ENCODE measurements around the gene TRAPPC2L. TPM values are rescaled to one million over a fixed set of nuclear protein-coding genes. Genes with fewer than 3 reads are reported as not detected.

Gene TRAPPC2L
- total RNA-seq, 5 donors from 2014 or later (not counting 1 experiment from before 2014, with no cell fraction given) = 45.6 to 61.1 (median 57.5) TPM

DNA sequence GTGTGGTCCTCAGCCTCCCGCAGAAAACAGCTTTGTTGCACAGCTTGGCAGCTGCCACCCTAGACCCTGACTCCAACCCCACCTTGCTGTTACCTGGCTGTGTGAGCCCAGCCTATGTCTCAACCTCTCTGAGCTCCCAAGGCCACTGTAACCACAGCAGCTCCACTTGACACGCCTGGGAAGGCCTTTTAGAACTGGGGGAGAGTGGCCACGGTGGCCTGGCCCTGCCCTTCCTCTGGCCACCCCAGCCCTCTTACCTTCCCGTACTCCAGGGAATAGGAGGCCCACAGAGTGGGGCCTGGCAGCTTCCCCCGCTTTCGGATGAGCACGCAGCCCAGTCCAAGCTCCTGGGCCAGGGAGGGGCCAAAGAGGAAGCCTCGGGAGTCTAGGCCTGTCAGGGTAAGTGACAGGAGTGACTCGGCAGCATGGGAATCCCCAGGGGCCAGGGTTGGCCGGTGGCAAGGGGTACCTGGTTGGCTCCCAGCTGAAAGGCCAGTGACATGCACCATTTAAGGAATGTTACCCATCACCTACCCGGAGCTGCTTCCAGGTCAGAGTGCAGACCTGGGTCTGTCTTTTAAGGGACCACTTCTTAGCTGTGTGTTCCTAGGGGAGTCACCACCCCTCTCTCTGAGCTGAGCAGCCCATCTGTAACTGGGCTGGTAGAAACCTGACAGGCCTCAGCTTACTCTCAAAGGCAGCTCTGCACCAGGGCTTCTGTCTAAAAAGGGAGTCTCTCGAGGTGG is 46.6 kb upstream of the TRAPPC2L start:
- Mint-ChIP-seq H3K4me3 (peak overlapping the region; percentile 86 to 92 (median 90)), H3K4me1 (peaks cover 12 to 25% (median 13%) of the 10 kb centered on the region in 3 donors), H3K27me3 (no peaks in the 10 kb centered on the region), H3K27ac (peak overlapping the region; percentile 76 to 77), H3K36me3 (no peaks in the 10 kb centered on the region), H3K9me3 (no peaks in the 10 kb centered on the region)
- ATAC-seq (replicated peaks in 1 of 4) = no peak
- Histone ChIP-seq H3K27me3 (replicated peaks in 1 of 2; ENCODE audit: control insufficient read depth in 2 of 2, extremely low read depth in 1 of 2, insufficient read depth in 2 of 2, low read length in 1 of 2) (no peaks in the 10 kb centered on the region), H3K27ac (ENCODE audit: low read length) (peak overlapping the region; percentile 58), H3K9me3 (no peaks in the 10 kb centered on the region), H3K36me3 (ENCODE audit: control insufficient read depth in 2 of 2, extremely low read depth in 1 of 2, insufficient read depth in 1 of 2, low read length in 1 of 2) (peaks cover 8 to 14% of the 10 kb centered on the region in 2 donors), H3K4me1 (ENCODE audit: control insufficient read depth in 1 of 2, extremely low read depth in 1 of 2, insufficient read depth in 2 of 2, low read length in 2 of 2) (peaks cover 3 to 34% of the 10 kb centered on the region in 2 experiments), H3K4me3 (ENCODE audit: control insufficient read depth in 1 of 2, extremely low read depth in 1 of 2, low read length in 1 of 2) (peak overlapping the region; percentile 76 to 86)
- CTCF ChIA-PET = interaction anchor here in 1 of 2 donors (0.9 kb wide), 1 partner anchor 357 kb away, joined by 4 read pairs; no protein-coding TSS in a partner anchor
- WGBS (ENCODE audit: insufficient coverage) = 36% methylated on average over 6 of the region's 12 CpGs
- POLR2A ChIA-PET = interaction anchor here (0.6 to 0.9 kb wide), 2 partner anchors 48 to 436 kb away, joined by 3 read pairs; no protein-coding TSS in a partner anchor
- no peak for DNase-seq

DNA sequence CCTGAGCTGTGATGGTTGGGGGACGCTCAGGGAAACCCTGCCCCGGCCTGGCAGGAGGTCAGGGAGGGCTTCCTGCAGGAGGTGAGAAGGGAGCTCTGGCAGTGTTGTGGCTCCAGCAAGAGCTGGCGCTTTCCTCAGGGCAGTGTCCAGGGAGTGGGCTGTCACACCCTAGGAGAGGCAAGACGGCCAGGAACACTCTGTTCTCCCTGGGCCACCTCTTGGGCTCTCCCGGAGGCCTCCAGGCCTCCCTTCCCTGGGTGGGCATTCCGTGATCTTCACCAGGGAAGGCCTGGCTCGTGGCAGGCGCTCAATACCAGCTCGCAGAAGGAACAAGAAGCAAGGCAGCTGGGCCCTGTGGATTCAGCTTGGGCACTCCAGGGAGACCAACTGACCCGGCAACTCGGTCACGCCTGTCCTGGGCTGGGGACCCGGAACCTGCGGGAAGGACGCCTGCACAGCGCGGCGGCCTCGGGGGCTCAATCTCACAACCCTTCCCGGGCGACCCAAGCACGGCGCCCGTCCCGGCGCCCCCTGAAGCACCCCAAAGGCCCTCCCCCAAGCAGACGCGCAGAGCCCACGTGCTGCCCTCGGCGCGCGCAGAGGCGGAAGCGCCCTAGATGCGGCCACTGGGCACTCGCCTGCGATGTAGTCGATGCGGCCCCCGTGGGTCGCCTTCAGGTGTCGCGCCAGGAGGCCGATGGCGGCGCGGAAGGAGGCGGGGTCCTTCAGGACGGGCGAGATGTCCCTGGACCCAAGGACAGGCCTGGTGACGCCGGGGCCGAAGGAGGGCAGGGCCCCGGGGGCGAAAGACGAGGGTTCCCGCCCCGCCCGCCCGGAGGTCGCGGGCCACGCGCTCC is 45.8 kb upstream of the TRAPPC2L start:
- ChIA-PET POLR2A (interaction anchor here in 1 of 2 donors (0.9 to 1.2 kb wide), 3 partner anchors 47 to 436 kb away, joined by 3 read pairs; no protein-coding TSS in a partner anchor), CTCF (interaction anchor here in 1 of 2 donors (0.6 to 0.9 kb wide), 3 partner anchors 65 to 697 kb away, joined by 3 to 4 read pairs (median 3); partner anchors contain the start of gene SPG7)
- H3K4me1 Mint-ChIP-seq = peaks cover 12 to 25% (median 13%) of the 10 kb centered on the region in 3 donors
- H3K9me3 ChIP-seq = no peaks in the 10 kb centered on the region
- peaks cover 8 to 14% of the 10 kb centered on the region in 2 donors for H3K36me3 ChIP-seq (ENCODE audit: control insufficient read depth in 2 of 2, extremely low read depth in 1 of 2, insufficient read depth in 1 of 2, low read length in 1 of 2)
- H3K9me3 Mint-ChIP-seq = no peaks in the 10 kb centered on the region
- H3K27ac ChIP-seq (ENCODE audit: low read length) = peak overlapping the region; percentile 60
- ATAC-seq (replicated peaks in 1 of 4) (peak; percentile 61 to 66 (median 64)), DNase-seq (peak in 30 of 35 experiments; percentile 40 to 78 (median 54))
- no peaks in the 10 kb centered on the region for H3K27me3 ChIP-seq (replicated peaks in 1 of 2; ENCODE audit: control insufficient read depth in 2 of 2, extremely low read depth in 1 of 2, insufficient read depth in 2 of 2, low read length in 1 of 2)
- peak overlapping the region; percentile 78 to 89 for H3K27ac Mint-ChIP-seq
- H3K36me3 Mint-ChIP-seq = no peaks in the 10 kb centered on the region
- WGBS (ENCODE audit: insufficient coverage) = 1% methylated on average over 60 of the region's 65 CpGs
- peak overlapping the region; percentile 76 to 86 for H3K4me3 ChIP-seq (ENCODE audit: control insufficient read depth in 1 of 2, extremely low read depth in 1 of 2, low read length in 1 of 2)
- H3K27me3 Mint-ChIP-seq = no peaks in the 10 kb centered on the region
- H3K4me3 Mint-ChIP-seq = peak overlapping the region; percentile 86 to 92 (median 90)
- peaks cover 3 to 34% of the 10 kb centered on the region in 2 experiments for H3K4me1 ChIP-seq (ENCODE audit: control insufficient read depth in 1 of 2, extremely low read depth in 1 of 2, insufficient read depth in 2 of 2, low read length in 2 of 2)

DNA sequence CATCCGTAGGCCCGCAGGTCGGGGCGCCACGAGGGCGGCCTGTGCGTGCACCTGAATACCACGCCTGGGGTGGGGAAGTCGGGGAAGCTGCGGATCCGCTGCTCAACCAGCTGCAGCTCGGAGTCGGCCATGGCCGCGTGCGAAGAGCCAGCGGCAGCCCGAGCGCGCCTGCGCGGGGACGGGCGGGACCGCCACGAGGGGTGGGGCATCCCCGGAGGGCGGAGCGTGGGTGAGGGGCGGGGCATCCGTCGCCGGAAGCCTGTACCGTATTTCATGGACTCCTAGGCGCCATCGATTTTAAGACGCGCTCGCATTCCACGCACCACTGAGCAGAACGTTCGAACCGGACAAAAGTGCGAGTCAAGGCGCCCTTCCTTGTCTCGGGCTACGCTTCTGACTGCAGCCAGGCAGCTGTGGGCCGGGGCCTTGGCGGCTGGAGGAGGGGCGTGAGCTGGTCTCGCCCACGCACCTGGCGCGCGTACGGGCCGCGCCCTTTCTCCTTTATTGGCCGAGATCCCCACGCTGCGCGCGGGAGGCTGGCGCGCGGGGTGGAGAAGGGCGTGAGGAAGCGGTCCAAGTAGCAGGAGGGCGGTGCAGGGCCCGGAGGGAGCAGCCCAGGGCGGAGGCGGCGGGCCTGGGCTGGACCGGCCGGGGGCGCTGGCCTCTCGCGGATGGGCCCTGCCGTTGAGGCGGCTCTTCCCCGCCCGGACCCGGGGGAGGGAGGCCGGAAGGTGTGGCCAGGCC is 45.0 kb upstream of the TRAPPC2L start, which contains the start of gene APRT:
TSS of gene APRT (minus strand) at position 160 of the 744 bp plus-strand sequence. CDS start at position 131, 29 bp downstream.
- Mint-ChIP-seq H3K4me3 (peak within 1 kb of the TSS; percentile 90 to 97 (median 92)), H3K27ac (peak within 1 kb of the TSS; percentile 96 to 98), H3K4me1 (peaks cover 12 to 25% (median 13%) of the 10 kb centered on the region in 3 donors), H3K27me3 (no peaks in the 10 kb centered on the region), H3K9me3 (no peaks in the 10 kb centered on the region), H3K36me3 (no peaks in the 10 kb centered on the region)
- peak; percentile 86 to 93 (median 88) for ATAC-seq (replicated peaks in 1 of 4)
- Histone ChIP-seq H3K27ac (ENCODE audit: low read length) (peak within 1 kb of the TSS; percentile 63), H3K4me1 (ENCODE audit: control insufficient read depth in 1 of 2, extremely low read depth in 1 of 2, insufficient read depth in 2 of 2, low read length in 2 of 2) (peaks cover 3 to 35% of the 10 kb centered on the region in 2 experiments), H3K36me3 (ENCODE audit: control insufficient read depth in 2 of 2, extremely low read depth in 1 of 2, insufficient read depth in 1 of 2, low read length in 1 of 2) (peaks cover 8 to 14% of the 10 kb centered on the region in 2 donors), H3K4me3 (ENCODE audit: control insufficient read depth in 1 of 2, extremely low read depth in 1 of 2, low read length in 1 of 2) (peak within 1 kb of the TSS; percentile 76 to 86), H3K27me3 (replicated peaks in 1 of 2; ENCODE audit: control insufficient read depth in 2 of 2, extremely low read depth in 1 of 2, insufficient read depth in 2 of 2, low read length in 1 of 2) (no peaks in the 10 kb centered on the region), H3K9me3 (no peaks in the 10 kb centered on the region)
- ChIA-PET CTCF (interaction anchor here in 1 of 2 donors (0.6 kb wide), 2 partner anchors 66 to 696 kb away, joined by 3 read pairs; partner anchors contain the start of gene SPG7), POLR2A (interaction anchor here in 1 of 2 donors (0.9 to 1.2 kb wide), 2 partner anchors 285 to 435 kb away, joined by 3 read pairs; no protein-coding TSS in a partner anchor)
- under 1% methylated on average over 81 of the region's 84 CpGs for WGBS (ENCODE audit: insufficient coverage)
- DNase-seq = peak; percentile 88 to 99 (median 95)

DNA sequence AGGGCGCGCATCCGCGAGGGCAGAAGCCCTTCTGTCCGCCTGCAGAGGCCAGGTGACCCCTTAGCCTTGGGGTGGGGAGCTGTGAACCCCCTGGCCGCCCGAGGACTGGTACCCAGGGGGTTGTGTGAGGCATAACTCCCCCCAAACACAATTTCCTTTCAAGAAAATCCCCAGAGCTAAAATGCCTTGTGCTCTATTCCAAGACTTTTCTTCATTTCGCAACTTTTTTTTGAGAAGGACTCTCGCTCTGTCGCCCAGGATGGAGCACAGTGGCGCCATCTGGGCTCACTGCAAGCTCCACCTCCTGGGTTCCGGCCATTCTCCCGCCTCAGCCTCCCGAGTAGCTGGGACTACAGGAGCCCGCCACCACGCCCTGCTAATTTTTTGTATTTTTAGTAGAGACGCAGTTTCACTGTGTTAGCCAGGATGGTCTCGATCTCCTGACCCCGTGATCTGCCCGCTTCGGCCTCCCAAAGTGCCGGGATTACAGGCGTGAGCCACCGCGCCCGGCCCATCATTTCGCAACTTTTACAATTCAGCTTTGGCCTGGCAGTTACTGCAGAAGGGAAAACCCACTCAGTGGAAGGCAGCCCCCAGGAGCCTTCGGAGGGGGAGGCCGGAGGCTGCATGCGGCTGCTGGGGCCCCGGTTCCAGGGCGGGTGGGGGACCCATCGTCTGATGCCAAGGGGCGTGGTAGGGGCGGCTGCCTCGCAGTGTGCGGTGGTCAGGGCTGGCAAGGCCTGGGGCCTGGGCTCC is 44.2 kb upstream of the TRAPPC2L start:
- H3K9me3 ChIP-seq = no peaks in the 10 kb centered on the region
- H3K27ac Mint-ChIP-seq = peak overlapping the region; percentile 55 to 59
- H3K4me3 ChIP-seq (ENCODE audit: control insufficient read depth in 1 of 2, extremely low read depth in 1 of 2, low read length in 1 of 2) = peak overlapping the region; percentile 64 to 86
- H3K9me3 Mint-ChIP-seq = no peaks in the 10 kb centered on the region
- no peaks in the 10 kb centered on the region for H3K27me3 Mint-ChIP-seq
- ATAC-seq (replicated peaks in 1 of 4) (no peak), DNase-seq (peak in 1 of 35 experiments; percentile 44)
- no peaks in the 10 kb centered on the region for H3K27me3 ChIP-seq (replicated peaks in 1 of 2; ENCODE audit: control insufficient read depth in 2 of 2, extremely low read depth in 1 of 2, insufficient read depth in 2 of 2, low read length in 1 of 2)
- ChIA-PET CTCF (no interaction called here), POLR2A (interaction anchor here in 1 of 2 donors (0.6 kb wide), 1 partner anchor 331 kb away, joined by 6 read pairs; no protein-coding TSS in a partner anchor)
- no peaks in the 10 kb centered on the region for H3K36me3 Mint-ChIP-seq
- H3K36me3 ChIP-seq (ENCODE audit: control insufficient read depth in 2 of 2, extremely low read depth in 1 of 2, insufficient read depth in 1 of 2, low read length in 1 of 2) = peaks cover 5 to 14% of the 10 kb centered on the region in 2 donors
- H3K4me3 Mint-ChIP-seq = peak overlapping the region; percentile 75 to 92 (median 78)
- peak overlapping the region; percentile 63 for H3K27ac ChIP-seq (ENCODE audit: low read length)
- 75% methylated on average over 23 of the region's 37 CpGs for WGBS (ENCODE audit: insufficient coverage)
- H3K4me1 ChIP-seq (ENCODE audit: control insufficient read depth in 1 of 2, extremely low read depth in 1 of 2, insufficient read depth in 2 of 2, low read length in 2 of 2) = peaks cover 3 to 35% of the 10 kb centered on the region in 2 experiments
- H3K4me1 Mint-ChIP-seq = peaks cover 12 to 25% (median 13%) of the 10 kb centered on the region in 3 donors

Data from T-cell (primary cell).